Activated CD4-positive, alpha-beta T cell treated with anti-CD3 and anti-CD28 coated beads for 24 hours (primary cell): ENCODE results near the gene UBE2G1.
"Not testable (repeated sequence)": the region's sequence is repeated elsewhere in the genome, so short reads cannot be mapped to it uniquely, and the experiment has no call there.

ENCODE experiments used
- DNase-seq, 2 donors: peaks; one replicate each; pipeline ENCODE4 v3.0.0-alpha.2; 2020; ENCODE audit warnings: low read depth in 2 of 2

Gene UBE2G1

DNA sequence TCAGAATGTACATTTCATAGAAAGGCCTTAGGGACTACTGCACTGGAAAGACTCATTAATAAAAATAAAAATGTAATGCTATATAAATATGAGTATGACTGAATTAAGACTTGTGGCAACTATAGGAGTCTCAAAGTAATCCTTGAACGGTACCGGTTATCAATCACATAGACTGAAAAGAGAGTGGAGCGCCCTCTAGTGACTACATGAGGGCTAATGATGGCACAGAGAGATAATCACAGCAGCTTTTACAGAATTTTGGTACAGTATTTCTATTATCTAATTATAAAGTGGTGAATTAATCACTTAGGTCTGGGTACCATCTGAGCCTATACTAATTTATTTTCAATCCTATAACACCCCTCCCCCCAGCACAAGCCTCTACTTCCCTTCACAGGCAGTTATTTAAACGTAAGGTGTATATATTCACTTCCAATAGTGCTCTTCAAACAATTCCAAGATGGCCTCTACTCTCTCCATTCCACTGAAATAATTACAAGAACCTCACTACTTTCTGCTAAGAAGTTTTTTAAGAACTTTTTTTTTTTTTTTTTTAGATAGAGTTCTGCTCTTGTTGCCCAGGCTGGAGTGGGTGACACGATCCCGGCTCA lies 62.0 kb downstream of the UBE2G1 start:
- DNase-seq: peak; percentile 19 to 54

DNA sequence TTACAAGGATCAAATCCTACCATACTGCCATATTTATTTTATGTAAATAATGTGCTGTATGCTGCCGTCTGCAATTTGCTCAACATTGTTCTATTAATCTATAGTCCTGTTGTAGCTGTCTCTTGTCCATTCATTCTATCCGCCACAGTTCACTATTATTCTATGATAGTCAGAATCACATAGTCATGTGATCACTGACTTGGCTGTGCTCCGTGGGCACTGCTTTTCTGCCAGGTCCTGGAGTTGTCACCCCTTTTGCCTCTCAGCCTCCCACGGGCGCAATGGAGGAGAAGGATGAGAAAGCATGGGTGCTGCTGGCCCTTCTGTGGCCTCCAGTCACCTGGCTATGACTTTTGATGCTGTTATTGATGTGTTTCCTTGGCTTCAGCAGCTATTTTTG lies 65.4 kb downstream of the UBE2G1 start:
- DNase-seq: no peak

DNA sequence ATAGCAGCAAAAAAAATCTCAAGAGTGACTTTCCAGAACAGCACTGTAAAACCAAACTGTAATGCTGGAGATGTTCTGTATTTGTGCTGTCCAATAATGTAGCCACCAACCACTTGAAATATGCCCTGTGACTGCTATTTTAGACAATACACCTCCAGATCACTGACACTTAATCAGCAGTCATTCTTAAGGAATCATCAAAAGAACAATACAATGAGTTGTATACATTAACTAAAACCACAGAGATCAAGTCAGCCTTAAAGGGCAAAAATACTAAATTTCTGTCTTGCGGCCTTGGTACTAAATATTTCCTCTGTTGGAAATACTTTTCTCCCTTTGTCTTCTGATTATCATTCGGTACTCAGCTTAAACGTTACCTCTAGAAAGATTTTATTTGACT lies 69.1 kb downstream of the UBE2G1 start:
- DNase-seq: no peak

DNA sequence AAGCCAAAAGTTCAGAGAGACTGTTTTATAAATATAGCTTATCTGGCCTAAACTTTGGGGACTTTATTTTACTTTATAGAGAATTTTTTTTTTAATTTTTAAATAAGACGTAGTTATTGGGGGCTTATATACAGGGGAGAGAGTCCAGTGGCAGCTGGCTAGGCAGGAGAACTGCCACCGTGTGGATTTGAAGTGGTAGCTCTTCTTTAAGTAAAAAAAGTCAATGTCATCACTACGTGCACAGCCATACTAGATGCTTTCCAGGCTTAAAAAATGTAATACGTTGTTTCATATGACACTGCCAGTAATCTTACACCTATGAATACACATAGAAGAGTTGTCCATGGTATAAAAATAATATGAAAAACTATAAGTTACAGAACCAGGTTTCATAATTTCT lies 70.8 kb downstream of the UBE2G1 start:
- DNase-seq: no peak

DNA sequence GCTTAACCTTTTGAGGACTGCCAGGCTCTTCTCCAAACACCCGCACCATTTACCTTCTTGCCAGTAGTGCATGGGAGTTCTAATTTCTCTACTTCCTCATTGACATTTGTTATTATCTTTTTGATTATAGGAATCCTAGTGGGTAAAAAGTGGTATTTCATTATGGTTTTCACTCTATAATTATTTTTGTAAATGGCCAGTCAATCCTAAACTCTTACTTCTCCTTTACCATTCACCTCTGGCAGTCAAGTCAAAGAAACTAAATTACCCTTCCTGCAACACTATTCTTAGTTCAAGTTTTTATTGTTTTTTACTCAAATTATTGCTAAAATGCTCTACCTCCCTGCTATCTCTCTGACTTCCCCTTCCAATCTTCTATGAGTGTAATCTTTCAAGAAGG lies 72.9 kb downstream of the UBE2G1 start:
- DNase-seq: no peak

DNA sequence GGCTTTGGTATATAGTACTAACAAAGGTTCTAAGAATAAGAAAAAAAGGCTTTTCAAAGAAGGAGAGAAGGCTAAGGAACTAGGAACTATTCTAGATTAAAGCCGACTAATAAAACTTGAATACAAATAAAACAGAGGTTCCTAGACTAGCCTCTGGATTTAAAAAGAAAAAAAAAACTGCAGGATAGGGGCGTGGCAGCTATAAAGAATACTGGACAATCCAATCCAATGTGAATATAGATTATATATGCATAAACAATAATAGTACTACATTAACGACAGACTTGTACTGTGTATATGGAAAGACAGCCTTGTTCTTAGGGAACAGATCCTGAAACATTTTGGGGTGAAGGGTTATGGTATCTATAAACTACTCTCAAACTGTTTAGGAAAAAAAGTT lies 78.8 kb downstream of the UBE2G1 start:
- DNase-seq: no peak

DNA sequence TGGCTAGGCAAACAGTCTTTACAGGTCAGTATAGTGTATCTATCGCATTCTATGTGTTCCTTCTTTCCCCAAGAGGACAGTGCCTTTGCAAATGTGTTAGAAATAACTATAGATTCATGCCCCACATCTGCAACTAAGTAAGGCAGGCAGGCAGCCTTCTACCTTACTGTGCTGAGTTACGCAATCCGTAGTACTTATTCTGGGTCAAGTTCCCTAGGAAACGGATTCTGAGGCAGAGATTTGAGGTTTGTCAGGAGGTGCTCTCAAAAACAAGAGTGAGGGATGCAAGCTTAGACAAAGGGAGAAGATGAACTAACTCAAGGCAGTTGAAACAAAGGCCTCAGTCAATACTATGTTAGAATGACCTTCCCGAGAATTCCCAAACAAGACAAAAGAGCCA lies 90.0 kb downstream of the UBE2G1 start:
- DNase-seq: no peak

DNA sequence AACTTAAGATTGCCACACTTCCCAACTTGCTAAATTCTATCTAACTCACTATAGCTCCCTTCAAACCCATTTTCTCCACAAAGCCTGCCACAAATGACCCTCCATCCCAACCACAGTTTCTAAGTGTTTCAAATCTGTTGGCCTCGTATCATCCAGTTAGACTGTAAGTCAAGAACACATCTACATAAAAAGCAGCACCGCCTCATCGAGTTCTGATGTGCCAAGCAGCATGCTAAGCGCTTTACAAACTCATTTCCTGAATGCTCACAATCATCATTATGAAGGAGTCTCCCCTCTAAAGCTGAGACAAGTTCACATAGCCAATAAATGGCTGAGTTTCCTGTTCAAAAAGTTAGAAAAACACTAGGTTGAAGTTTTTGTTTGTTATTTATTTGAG lies 93.5 kb downstream of the UBE2G1 start:
- no peak for DNase-seq

DNA sequence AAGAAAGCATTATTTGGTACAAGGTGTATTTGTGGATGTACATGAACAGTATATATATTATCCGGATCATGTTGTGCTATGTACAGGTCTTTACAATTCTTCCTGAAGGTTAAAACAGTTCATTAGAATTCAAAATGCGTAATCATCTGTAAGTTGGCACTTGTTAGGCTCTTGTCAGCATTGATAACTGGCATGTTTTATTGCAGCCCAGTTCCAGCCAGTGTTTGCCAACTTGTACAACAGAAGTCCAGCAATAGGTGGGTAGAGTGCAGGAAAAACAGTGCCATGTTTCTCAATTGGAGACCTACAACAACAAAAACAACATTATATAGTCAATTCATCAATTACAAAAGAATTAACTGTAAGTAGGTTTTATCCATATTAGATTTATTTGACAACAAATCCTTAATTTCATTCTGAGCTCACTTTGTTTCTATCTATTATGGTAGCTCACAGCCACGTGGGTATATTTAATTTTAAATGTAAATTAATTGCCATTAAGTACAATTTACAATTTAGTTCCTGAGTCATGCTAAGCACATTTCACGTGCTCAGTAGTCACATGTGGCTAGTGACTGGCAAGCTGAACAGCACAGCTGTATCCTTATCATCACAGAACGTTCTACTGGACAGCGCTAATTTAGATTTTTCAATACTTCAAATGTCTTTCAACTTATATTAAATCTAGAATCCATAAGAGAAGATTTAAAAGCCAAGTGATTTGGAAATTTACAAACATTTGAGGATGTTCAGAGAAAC lies 94.1 kb downstream of the UBE2G1 start:
- DNase-seq: no peak

DNA sequence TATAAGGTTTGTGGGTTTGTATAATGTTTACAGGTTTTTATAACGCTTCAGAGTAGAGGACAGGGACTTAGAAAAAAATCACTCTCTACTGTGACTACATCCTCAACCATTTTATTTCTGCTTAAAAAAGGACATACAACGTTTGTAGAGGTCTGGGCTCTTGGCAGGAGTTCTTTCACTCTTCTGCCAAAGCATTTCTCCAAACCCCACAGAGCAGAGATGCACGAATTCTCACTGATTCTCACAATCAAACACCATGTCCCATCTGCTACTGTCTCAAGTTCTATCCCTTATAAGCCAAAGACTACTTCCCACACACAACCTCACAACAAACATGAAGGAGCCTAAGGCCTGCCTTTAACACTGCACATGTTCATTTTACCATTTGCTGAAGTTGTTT lies 95.7 kb downstream of the UBE2G1 start:
- no peak for DNase-seq

DNA sequence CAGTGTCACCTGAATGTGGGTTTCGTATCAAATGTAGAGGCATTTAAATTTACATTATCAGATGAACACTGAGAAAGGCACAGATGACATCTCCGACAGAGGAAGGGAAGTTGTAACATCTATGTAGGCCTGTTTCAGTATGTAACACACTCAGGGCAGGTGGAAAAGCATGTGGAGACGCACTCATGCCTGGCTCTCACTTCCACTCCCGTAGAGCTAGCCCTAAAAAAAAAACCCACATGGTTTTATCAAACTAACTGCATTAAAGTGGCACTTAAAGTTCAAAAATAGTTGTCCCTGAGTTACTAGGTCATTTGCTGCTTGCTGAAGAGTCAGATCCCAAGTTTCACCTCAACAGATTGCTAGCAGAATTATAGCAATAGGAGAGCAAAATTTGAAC lies 96.6 kb downstream of the UBE2G1 start:
- no peak for DNase-seq

DNA sequence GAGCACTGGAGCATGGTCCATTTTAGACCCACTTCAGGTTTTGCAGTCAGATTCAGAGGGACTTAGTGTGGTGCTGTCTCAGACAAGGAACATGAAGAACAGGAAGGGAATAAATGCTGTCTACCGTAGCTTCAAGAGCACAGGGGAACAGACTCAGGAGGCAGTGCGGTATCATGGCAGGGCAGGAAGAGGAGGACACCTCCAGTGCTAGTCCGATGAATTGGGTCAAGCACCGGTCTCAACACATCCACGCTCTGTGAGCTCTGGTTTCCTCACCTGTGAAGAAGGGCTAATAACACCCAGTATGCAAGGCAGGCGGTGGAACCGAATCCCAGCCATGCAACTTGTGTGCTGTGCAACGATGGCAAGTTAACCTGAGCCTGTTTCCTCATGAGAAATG lies 99.1 kb downstream of the UBE2G1 start:
- no peak for DNase-seq

DNA sequence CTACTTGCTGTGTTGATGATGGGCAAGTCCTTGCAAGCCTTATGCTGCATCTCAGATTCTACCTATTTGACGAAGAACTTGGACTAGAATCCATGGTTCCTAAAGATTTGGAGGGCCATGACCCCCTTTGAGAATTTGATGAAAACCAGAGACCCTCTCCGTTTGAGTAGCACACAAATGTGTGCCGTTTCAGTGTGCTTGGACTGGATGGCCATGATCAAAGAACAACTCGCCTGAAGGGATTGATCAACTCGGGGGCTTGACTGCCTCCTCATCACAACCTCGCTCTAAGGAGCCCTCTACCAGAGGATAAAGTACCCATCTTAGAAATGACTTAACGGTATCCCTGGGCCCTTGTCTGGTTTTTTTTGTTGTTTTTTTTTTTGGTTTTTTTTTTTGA lies 99.9 kb downstream of the UBE2G1 start:
- DNase-seq: no peak

DNA sequence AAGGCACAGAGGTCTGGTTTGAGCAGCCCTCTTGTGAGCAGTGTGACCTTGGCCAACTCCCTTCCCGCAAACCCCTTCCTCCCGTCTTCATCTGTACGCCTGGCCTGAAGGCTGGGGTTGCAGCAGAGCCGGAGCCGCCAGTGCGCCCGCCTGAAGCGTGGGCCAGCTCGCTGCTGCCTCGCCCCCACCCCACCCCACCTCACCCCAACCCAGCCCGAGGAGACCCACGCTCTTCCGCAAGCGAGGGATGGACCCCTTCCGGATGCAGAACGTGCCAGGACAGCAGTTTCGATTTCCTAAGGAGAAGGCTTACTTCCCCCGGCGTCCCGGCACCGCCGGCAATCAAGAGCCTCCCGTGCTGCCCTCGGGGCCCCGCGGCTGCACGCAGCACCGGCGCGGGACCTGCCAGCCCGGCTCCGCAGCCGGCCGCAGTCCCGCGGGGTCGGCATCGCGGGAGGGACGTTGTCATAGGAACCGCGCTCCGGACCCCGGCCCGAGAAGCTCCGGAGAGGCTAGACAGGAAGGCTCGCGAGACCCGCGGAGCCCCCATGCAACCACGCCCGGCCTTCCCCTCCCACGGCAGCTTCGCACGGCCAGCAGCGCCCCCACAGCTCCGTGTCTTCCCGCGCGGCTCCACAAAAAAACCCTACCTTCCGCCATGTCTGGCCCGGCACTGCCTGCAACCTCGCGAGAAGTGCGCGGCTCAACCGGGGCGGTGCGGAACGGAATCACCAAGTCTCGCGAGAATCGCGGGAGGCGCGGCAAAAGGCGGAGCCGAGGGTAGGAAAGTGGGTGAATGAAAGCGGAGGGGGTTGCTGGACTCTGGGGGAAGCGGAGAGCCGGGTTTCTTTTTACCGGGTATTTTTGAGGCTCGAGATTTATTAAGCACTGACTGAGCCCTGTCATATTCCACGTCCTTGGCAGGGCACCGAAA lies 102.9 kb downstream of the UBE2G1 start, which contains the start of gene ANKFY1:
ANKFY1 (minus strand) TSS at position 698 of the 934 bp plus-strand sequence; CDS start at position 660, 38 bp downstream.
- DNase-seq: peak; percentile 96 to 97

DNA sequence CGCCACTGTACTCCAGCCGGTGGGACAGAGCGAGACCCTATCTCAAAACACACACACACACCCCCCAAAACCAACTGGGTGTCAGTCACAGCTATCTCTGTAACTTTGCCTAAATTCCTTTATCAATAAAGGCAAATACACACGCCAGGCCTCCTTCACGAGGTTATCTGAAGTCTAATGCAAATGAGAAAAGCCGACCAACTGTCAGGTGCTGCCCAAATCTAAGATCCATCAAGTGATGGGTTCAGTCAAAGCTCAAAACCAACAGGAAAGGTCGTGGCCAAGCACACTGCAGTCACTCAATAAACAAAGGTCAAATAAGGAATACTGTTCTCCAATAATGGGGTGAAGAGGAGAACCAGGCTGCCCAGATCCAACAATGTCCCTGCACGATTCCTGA lies 103.8 kb downstream of the UBE2G1 start:
- no peak for DNase-seq

DNA sequence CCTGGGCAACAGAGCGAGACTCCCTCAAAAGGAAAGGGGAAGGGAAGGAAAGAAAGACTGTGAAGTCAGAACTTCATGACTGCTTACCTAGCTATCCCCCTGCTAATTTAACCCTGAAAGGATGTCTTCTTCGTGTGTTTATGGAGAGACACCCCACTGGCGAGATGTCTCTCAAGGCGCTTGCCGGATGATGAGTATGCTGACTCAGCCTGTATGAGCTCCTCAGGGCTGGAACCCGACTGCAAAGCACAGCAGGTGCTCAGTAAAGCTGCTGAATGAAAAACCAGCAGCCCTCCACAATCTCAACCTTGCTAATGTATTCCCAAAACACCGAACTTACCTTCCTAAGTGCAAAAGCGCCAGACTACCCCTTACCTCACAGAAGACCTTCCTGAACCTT lies 105.0 kb downstream of the UBE2G1 start:
- DNase-seq: no peak

DNA sequence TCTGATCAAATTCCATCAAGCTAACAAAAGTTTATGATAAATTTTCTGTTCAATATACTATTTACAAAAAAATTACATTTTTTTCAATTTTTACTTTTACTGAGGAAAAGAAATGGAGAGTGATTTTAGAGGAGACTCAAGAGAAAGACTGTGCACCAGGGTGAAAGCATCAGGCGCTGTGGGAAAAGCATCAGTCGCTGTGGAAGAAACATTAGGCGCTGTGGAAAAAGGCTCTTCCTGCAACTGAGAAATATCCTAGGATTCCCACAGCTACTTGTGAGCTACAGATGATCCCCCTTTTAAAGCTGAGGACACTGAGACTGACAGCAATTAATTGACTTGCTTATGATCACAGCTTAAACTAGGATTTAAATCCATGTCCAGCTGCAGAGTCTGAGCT lies 107.6 kb downstream of the UBE2G1 start:
- no peak for DNase-seq

DNA sequence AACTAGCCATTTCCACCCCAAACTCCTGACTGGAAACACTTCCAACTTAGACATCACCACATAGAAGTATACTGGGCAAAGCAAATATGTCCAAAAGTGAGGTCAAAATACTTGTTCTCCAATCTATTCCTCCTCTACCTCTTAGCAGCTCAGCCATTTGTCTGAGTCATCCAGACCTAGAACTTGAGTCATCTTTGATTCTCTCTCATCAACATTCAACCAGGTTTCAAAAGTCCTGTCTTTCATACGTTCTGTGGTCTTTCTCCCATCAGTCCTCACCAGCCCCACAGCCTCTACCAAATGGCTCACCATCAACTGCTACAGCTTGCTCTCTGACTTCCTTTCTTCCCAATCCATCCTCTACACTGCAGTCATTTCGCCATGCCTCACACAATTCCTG lies 109.5 kb downstream of the UBE2G1 start:
- no peak for DNase-seq

DNA sequence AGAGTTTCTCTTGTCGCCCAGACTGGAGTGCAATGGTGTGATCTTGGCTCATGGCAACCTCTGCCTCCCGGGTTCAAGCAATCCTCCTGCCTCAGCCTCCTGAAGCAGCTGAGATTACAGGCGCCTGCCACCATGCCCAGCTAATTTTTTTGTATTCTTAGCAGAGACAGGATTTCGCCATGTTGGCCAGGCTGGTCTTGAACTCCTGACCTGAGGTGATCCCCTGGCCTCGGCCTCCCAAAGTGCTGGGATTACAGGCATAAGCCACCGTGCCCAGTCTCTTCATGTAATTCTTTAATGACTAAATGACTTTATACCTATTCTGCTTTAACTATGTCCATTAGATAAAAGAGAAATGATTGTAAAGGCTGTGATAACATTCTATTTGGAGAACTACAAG lies 111.2 kb downstream of the UBE2G1 start:
- not testable (repeated sequence) for DNase-seq

DNA sequence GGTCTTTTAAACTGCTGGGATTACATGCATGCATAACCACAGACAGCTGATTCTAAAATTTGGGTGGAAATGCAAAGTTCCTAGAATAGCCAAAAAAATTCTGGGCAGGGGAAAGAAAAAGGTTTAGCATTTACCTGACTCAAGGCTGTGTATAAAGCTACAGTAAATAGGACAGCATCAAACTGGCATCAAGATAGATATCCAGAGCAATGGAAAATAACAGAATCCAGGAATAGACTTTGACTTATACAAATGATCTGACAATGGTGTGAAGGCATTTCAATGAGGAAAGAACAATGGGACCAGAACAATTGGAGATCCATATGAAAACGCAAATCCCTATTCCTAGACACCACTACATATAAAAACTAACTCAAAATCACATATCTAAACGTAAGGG lies 115.6 kb downstream of the UBE2G1 start:
- DNase-seq: no peak

DNA sequence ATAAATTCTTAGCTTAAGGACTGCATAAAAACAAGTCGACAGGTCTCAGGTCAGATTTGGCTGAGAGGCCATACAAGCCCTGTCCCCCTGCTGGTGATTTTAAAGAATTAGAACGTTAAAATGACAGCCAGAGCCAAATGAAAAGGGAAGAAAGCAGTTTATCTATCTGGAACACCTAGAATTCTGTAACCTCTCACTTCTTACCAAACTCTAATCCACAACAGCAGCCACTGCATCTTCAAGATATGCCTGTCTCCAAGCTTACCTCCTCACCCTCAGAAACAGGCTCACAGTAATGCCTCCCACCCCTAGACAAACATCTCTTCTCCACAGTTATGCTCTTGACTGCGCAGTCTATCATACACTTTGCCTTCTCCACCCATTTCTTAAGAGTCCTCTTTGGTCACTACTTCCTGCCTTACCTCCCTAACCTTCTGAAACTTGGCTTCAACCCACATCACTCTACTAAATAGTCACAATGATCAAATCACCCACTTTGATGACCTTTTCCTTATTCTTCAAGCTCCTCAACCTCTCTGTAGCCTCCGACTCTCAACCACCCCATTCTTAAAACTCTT lies 116.9 kb downstream of the UBE2G1 start:
- no peak for DNase-seq
